Glomerular visceral epithelial cell (primary cell): Measurements from ENCODE around the gene SIRT1.
"Not testable (repeated sequence)": the region's sequence is repeated elsewhere in the genome, so short reads cannot be mapped to it uniquely, and the experiment has no call there.

Experiments used
- DNase-seq: peaks from one replicate; pipeline ENCODE4 v3.0.0-alpha.2; 2016; ENCODE audit errors: extremely low spot score

The SIRT1 gene

DNA sequence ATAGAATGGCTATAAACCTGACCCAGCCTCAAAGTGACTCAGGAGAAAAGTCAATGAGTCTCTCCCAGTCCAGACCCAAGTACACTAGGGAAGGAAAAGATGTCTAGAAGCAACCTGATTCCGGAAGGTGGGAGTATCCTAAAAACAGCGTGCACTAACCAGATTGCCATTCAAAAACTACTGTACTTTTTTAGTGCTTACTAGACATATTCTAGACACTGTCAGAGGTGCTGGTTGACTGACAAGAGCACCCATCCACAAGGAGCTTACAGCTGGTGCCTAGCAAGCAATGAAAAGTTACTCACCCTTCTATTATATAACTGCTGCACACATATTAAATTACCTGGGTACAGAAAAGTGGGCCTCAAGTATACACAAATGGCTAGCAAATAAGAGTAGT lies 81.0 kb downstream of the SIRT1 start:
- no peak for DNase-seq

DNA sequence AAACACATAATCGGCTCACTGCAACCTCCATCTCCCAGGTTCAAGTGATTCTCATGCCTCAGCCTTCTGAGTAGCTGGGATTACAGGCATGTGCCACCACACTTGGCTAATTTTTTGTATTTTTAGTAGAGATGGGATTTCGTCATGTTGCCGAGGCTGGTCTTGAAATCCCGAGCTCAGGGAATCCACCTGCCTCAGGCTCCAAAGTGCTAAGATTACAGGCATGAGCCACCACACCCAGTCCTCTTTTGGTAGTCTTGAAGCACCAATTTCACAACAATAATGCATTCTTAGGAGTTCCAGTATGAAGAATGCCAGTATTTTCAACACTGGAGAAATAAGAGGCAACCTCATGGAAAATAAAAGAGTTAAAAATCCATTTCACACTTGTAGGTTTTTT lies 81.6 kb downstream of the SIRT1 start:
- DNase-seq: not testable (repeated sequence)
